Bone marrow (tissue), 2 donors: ENCODE results near the gene FAM181B.
"Not testable (repeated sequence)": the region's sequence is repeated elsewhere in the genome, so short reads cannot be mapped to it uniquely, and the experiment has no call there.

Experiments used
- DNase-seq, 2 donors: peaks; one replicate each; lab custom pipeline; 2025; lab: John Stamatoyannopoulos, UW

FAM181B gene

DNA sequence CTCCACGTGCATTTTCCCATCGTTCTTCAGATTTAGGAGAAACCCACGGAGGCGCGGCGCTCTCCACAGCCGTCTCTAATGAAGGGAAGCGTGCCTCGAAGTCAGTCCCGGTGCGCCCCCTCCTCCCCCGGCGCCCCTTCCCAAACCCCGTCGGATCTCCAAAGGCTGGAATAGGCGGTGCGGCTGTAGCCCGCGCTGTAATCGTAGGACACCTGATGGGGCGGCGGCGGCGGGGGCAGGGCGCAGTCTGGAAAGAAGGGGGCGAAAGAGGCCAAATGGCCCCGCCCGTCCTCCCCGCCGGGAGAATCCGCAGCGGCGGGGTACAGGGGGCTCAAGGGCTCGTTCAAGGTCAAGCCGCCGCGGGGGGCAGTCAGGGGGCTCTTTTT, 1.3 kb downstream of the FAM181B start:
- DNase-seq = no peak

DNA sequence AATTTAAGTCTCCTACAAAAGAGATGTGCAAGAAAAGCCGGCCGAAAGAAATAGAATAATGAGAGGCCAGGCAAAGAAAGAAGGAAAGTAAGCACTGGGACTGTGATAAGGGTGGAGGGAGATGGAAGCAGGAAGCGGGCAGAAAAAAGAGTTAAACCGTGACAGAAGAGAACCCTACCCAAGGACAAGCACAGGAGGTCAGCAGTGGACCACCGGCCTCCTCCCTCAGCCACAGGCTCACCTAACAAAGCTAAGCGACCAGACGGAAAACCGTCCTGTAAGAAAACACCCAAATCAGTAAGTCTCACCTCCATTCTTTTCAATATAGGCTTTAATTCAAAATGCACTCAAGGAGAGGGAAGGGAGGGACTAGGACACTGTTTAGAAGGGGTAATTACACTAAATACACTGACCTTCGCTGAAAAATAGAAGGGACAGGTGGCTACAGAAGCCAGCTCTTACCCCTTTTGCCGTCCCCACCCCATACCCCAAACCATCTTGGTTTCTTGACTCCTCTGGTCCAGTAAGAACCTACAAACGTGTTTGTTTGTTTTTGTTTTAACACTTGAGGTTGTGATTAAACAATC, 1.9 kb downstream of the FAM181B start:
- no peak for DNase-seq

DNA sequence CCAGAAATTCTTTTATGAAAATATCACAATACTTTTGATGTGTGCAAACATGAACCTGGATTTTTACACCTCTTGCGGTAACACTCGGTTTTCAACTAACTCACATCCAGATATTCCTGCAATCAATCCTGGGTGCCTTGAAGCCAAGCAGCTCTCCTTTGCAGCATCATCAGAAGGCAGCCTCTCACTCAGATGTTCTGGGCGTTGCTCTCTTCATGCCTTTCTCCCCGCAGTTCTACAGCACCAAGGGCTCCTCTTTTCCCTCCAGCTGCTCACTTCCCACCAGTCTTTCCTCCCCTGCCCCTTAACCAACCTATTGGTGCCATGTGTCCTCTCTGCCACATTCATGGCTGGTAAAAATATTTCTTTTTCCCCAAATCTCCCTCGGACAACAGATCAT, 2.9 kb downstream of the FAM181B start:
- no peak for DNase-seq

DNA sequence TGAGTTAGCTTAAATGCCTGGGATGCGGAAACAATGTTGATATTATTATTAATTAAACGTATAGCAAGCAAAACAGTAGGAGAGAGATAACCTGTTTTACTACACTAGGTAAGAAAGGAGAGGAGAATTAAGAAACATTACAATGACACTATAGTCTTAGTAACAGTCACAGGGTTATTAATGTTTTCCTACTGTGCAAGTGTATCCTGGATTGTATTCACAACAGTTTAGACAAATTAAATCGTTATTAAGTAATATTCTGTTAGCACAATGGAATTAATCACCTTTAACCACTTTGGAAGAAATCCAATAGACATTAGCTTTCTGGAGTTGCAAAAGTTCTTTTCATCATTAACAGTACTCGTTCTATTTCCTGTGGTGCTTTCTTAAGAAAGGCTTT, 3.4 kb downstream of the FAM181B start:
- no peak for DNase-seq

DNA sequence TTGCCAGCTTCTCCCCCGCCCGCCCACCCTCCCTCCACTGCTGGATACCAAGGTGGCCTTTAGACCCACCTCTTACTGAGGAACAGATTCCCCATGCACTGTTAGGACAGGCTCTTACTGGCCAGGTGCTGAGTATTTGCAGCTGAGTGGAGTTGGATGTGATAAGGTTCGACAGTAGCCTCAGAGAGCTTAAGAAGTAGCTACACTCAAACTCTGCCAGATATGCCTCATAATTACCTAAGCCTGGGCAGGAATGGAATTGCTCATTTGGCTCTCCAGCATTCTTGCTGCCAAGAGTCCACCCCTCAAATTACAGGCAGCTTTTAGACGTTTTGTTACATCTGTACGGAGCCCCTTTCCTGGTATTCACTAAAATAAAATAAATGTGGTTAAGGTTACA, 9.6 kb downstream of the FAM181B start:
- no peak for DNase-seq

DNA sequence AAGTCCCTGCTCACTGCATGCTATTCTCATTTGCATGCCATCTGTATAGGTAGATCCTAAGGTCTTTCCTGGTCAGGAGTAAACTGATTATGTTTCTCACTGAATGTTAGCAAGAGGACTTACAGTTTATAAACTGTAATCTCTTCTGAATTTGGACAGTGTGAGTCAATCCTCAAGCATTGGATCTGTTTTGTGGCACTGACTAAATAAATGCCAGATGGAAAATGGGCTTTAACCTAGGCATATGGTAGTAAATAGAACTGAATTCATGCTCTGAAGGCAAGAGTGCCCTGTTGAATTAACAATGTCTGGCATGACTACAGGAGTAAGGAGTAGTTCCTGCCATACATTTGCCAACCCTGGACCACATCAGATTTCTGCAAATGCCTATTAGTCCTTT, 11.4 kb downstream of the FAM181B start:
- no peak for DNase-seq

DNA sequence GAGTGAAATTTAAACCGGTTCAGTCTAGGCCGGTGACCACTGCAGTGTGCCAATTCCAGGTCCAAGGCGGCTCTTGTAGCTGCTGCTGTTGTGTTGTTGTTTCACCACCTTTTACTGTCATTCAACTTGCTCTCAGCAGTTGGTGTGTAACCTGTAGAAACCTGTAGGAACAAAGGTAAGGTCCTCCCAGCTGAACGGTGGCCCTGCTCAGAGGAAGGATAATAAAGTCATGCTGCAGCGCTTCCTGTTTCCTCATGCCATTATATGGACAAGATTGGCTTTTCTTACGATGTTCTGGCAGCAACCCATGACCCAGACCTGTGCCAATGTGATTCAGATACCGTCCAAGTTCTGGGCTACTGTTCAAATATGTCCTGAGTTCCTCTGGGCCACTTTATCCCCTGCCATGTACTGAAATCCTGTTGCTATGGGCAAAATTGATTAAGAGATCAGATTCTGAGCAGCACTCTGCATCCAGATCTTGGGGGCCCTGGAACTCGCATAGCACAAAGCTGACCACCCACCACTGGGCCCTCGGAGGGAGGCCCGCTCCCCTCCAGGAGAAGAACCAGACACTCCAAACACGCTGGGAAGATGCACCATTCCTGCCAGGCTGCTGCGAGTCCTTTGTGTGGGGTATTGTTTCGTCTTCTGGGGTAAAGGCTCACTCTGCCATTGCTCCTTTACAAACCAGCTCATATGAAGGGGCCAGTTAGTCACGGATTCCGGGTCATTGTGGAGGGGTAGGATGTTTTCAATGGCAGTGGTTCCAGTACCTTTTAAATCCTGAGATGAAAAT, 13.2 kb downstream of the FAM181B start:
- DNase-seq = no peak

DNA sequence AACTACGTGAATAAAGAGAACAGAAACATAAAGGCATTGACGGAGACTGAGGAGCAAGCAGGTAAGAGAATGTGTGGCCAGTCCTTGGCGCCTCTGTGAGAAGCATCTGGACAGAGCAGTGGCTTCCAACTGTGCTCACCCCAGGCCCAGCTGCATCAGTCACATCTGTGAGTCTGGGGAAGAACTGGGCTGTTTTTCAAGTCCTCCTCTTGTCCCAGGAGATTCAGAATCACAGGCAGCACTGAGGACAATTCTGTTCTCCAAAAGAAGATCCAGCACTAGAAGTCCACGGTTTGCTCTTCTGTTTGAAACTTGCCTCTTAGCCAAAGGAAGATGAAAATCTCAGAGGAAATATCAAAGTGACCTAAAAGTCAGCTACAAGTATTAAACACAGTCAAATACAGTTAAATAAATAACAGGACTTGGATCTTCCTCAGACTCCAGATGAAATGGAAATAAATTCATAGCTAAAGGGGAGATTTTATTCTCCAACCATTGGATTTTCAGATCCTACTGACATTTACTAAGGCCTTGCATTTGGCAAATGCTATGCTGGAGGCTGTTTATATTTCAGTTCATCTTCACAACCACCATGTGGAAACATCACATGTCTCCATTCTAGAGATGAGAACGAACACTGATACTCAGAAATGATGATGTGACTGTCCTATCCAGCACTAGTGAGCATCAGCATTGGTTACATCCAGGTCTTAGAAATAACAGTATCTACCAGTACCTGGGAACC, 14.1 kb downstream of the FAM181B start:
- DNase-seq = no peak

DNA sequence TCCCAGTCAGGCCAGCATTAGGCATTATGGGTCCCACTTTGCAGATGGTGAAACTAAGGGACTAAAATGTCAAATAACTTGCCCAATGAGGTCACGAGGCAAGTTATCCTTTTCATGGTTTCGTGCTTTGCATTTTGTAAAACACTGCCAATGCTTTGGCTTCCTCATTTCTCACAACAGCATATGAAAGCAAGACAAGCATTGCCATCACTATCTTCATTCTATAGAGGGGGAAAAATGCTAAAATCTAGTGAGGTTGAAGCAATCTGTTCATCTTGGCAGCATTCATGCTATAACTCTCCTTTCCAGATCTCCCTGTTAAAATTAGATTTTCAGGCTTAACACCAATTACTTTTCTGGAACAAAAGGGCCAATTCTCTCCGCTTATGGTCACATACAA, 14.8 kb downstream of the FAM181B start:
- DNase-seq = no peak

DNA sequence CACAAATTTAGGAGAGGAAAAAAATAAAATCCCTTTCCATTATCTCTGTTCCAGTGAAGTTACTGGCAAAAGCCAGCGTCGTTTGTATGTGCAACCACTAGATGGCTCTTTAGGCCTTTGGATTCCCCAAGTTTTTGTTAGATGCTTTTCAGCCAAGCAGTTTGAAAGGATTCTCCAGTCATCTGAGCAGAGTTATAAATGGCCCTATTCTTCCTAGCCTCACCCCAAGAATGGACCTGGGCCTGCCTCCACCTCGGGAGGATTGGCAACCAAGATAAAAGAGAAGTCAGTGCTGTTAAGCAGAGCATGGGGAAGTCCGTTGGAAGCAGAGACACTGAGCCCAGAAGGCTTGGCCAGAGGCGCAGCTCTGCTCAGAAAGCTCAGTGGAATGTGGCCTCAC, 15.4 kb downstream of the FAM181B start:
- no peak for DNase-seq

DNA sequence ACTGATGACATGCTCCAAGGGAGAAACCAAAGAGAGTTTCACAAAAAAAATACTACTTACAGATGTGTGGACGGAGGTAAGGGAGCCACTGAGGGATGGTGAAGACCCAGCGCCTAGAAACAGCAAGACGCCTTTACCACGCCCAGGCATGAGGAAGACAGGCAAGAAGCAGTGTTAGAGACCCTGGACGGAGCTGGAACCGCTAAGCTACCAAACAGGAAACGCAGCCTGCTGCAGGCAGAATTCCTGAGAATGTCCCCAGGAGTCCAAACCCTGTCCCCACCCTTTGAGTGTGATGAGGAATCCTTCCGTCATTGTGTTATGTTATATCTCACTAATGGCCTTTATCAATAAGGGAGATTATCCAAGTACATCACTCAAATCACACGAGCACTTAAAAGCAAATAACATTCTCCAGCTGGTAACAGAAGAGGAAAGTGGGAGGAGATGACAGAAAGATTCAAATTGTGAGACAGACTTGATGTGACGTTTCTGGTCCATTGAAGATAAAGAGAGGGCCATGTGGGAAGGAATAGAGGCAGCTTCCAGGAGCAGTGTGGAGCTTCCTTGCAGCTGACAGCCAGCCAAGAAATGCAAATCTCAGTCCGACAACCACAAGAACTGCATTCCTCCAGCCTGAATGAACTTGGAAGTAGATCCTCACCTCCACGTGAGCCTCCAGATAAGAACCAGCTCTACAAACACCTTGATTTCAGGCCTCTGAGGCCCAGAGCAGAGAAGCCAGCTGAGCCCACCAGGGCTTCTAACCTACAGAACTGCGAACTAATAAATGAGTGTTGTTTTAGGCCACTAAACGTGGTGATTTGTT, 19.1 kb downstream of the FAM181B start:
- DNase-seq = no peak

DNA sequence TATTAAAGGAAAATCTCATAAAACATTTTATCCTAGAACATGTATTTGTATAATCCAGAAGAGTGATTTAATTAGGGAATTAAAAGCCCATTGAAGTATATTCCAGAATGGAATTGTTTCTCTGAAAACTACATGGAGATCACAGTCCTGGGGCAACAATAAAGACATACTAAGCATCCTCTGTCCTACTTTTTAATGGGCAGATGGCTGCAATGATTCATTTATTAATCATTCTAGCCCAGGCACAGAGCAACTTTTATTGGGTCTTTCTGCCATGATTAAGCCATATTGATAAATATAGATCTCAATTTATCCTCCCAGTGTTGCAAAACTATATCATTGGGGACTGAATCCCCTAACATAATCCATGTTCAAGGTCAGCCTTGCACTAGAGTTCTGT, 22.0 kb downstream of the FAM181B start:
- DNase-seq = no peak

DNA sequence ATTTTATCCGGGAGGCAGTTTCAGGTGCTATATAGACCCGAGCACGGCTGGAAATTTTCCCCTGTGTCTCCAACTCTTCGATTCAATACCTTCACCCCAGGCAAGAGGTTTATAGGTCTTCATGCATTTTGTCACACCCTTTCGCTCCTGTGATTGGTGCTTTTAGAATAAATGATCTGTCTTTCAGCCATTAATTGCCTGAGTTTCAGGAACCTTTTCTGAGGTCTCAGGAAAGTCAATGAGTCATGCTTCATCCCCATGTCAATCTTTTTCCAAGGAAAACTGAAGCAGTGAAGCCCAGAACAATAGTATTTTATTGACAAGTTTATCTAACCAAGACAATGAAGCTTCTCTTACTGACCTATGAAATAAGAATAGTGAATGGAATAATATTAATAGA, 29.9 kb downstream of the FAM181B start:
- DNase-seq = no peak

DNA sequence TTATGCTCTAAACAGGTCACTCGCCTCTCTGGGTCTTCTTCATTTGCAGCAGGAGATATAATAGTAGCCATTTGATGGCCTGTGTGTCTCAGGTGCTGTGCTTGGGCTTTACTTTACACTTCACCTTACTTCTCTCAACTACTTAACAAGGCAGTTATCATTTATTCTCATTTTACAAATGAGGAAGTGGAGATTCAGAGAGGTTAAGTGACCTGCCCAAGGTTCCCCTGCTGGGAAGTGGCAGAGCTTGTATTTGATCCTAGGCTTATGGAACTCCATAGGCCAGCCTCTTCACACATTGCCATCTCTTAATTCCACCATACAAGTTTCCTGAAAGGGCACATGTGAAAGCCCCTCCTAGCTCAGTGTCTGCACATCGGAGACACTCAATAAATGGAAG, 30.4 kb downstream of the FAM181B start:
- no peak for DNase-seq

DNA sequence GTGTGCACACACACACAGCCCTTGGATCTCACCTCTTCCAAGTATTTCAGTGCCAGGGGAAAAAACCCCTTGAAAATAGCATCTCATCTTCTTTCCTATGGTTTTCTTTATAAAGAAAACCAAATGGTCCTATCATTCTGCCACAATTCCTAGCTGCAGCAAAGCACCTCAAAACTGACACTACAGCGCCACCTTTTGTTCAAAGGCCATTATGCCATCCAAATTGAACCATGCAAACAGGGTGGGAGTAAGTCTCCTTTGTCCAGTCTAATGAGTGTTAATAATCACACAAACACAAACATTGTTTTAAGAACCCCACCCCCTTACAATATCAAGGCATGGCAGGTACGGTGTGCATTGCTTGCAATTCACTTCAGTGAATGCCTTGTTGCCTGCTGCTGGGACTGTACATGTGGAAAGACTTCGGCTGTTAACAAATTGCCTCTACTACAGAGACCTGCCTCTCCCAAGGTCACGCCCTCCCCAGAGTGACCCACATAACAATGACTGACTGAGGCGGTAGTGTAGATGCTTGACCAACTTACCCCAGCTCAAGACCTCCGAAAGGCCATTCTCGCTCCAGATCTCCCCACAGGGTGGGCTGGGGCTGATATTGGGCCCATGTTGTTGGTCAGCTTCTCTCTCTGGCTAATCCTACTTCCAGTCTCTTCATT, 31.7 kb downstream of the FAM181B start:
- no peak for DNase-seq

DNA sequence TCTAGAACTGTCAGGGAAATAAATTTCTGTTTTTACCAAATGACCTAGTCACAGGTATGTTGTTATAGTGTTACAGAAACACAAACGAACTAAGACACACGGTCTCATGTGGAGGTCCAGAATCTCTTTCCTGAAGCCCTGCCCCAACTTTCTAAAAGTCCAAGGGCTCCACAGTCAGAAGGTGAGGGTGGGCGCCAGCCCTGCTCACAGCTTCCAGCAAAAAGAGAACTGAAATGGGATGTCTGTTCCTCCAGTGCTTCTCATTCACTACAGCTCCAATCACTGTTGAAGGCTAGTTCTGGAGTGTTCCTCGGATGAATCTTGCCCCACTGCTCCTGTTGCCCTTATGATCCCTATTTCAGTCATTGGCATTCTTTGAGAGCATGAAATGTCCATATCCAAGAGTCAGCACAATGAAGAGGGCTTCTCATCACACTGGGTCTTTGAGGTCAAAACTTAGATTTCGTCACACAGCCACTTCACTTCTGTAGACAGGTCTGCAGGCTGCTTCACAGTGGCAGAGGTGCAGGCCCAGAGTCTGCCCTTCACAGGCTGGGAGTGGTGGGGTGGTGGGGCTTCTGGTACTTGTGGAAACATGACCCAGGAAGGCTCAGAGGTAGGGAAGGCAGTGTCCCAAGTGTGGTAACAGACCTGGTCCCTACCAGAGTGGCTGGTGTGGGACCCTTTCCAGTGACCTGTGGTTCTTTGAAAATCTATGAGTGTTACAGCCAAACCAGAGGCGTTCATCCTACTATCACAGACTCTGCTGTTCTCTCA, 34.9 kb downstream of the FAM181B start:
- no peak for DNase-seq

DNA sequence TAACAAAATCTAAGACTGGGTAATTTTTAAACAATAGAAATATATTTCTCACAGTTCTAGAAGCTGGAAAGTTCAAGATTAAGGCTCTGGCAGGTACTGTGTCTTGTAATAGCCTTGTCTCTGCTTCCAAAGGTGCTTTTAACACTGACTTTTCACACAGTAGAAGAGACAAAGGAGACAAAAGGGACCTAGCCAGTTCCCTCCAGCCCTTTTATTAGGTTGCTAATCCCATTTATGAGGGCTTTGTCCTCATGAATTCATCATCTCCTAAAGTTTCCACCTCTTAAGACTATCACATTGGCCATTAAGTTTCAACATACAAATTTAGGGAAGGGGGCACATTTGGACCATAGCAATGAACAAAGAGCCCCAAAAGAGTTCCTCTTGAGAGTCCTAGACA, 40.7 kb downstream of the FAM181B start:
- no peak for DNase-seq

DNA sequence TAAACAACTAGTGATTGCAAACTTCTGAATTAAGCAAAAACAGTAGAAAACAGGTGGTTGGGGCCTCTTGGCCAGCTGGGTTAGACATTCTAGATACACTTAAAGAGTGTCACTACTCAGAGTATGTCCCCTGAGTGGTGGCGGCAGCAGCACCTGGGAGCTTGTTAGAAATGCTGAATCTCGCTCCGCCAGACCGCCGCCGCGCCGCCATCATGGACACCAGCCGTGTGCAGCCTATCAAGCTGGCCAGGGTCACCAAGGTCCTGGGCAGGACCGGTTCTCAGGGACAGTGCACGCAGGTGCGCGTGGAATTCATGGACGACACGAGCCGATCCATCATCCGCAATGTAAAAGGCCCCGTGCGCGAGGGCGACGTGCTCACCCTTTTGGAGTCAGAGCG, 44.3 kb downstream of the FAM181B start:
- not testable (repeated sequence) for DNase-seq

DNA sequence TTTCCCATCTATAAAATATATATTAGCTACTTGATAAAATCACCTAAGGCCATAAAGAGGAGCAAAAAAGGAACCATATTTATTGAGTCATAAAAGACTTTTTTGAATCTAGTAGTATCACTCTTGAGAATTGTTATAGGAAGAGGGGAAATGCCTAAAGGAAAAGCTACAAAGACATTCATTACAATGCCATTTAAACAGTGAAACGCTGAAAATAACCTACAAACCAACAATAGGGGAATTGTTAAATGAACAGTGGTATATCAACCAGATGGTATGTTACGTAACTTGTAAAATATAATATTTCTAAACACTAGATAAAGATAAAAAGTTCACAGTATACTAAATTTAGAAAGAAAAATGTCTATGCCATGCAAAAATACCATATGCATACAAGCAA, 47.5 kb downstream of the FAM181B start:
- no peak for DNase-seq

DNA sequence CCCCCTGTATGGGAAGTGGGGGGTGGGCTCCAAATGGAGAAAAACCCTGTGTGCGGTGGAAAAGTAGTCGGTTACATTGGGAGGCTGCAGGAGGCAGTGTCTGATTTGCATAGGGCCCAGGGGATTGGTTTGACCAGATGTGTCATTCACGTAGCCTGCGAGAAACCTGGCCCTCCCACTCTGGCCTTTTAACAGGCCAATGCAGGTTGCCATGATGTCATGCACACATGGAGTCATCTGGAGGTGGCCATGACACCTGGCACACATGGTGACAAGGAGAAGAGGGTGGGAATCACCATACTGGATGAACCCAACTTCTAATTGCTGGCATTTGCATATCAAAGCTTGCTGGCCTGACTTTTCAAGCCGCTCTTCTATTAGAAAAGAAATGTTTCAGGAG, 50.6 kb downstream of the FAM181B start:
- DNase-seq = no peak
